GM20431 (cell line): ENCODE data around the gene TMEM131L.

Experiments used
- in situ Hi-C: fragments of 300-500 bp; cut with MseI, MboI; formaldehyde crosslinking; loops from one replicate; pipeline ENCODE4 v1.15.0; 2020; ENCODE audit warnings: low sequenced_read_pairs; ENCODE audit not compliant: unreplicated experiment

TMEM131L gene

DNA sequence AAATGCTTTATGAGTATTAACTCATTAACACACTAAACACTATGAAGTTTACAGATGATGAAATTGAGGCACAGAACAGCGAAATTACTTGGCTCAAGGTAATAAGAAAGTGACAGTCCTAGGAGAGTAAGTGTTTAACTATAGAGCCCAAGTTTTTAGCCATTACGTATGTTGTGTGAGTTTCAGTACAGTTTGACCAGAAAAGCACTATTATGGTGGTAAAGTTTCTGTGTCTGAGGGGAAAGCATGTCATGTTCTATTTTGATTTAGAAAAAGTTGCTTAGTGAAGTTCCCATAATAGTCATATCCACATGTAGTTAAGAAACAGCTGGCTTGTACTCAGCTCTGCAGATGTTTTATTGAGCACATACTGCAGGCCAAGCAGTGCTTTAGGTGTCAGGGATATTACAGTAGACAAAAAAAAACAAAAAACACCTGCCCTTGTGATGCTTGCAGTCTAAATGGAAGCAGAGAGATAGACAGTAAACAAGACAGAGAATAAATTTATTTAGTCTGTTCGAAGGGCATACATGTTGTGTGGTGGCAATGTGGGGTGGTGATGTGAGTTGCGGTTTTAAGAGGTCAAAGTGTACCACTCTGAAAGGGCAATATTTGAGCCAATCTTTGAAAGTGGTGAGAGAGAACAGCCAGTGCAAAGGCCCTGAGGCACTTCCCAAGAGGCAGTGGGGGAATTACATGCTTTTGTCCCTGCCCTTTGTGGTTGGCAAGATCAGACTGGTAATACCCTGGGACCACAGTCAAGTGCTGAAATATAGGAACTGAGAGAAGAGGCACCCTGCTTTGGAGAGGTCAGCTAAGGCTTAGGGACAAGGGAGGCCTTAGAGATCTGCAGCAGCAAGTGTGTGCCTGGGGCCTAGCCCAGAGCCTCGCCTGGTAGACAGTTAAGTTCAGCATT is 6.2 kb downstream of the TMEM131L start:
- in situ Hi-C loops = no loop called here

DNA sequence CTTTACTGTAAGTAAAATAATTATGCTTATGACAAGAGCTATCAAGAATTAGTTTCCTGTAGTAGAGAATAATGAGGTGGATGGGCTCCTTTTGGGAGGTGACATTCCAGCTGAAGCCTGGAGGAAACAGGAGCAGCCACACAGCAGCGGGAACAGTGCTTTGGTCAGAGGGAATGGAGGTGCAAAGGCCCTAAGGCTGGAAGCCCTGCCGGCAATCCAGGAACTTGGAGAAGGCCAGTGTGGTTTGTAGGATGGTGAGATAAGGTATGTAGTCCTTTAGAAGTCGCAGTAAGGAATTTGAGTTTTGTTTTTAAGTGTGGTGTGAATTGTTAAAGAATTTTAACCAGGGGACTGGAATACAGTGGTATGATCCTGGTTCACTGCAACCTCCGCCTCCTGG is 8.1 kb downstream of the TMEM131L start:
- in situ Hi-C loops = no loop called here

GRCh38 chr4:153476829-153477574 is 10.8 kb downstream of the TMEM131L start:
- in situ Hi-C loops = no loop called here

DNA sequence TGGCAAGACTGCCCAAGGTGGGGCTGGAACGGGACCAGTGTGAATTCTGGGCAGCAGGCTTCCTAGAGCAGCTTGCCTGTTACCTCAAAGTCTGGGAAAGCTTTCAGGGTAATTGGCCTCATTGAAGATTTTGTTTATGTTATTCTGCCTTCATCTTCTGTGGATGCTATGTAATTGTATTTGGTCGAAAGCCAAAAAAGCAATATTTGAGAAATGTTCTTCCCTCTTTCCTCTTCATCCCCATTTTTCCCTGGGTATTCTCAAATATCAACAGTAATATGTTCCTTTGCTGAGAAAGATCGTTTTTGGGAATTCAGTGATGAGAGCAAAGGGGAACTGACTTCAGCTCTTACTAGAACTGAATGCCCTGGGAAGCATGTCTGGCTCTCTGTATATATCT is 12.9 kb downstream of the TMEM131L start:
- in situ Hi-C loops = no loop called here

DNA sequence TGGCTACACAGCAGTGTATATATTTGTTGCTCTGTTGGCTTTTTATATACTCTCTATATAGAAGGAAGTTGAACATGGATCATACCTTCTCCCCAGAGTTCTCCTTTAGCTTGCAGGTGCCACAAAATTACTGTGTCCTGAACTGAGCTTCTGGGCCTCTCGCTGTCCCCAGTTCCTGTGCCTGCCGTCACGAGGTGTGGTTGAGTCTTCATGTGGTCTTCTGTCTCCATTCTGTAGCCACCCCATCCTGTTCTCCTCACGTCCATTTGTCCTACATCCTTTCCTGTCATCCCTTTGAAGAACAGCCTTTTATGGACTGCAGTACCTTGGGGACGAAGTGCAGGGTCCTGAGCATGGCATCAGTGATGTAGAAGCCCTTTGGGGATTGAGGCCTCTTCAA is 14.5 kb downstream of the TMEM131L start:
- in situ Hi-C loops = no loop called here

DNA sequence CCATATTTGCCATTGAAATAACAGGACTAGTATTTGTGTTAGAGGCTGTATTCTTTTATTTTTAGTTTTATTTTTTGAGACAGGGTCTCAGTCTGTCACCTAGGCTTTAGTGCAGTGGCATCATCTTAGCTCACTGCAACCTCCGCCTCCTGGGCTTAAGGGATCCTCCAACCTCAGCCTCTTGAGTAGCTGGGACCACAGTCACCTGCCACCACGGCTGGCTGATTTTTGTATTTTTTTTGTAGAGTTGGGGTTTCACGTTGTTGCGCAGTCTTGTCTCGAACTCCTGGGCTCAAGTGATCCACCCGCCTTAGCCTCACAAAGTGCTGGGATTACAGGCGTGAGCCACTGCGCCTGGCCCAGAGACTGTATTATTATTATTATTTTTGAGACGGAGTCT is 15.3 kb downstream of the TMEM131L start:
- in situ Hi-C loops = no loop called here

- in situ Hi-C loops = no loop called here
These were observed 17.6 kb downstream of the TMEM131L start for GRCh38 chr4:153483432-153484418.

DNA sequence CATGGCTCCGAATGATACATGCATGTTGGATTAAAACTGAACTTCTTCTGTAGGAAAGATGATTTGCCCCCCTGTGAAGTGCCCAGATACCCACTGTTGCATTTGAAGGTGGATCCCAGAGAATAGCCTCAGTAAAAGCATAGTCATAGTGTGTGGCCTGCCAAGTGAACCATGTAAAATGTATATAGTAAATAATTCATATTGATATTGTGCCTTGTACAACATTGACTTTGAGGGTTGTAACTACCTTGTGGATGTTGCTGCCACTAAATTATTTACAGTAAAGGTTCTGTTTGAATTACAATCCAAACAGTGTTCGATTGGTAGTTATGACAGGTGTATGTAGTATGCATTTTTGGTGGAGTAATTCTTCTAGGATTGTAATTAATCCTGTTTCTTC is 19.2 kb downstream of the TMEM131L start:
- in situ Hi-C loops = no loop called here

DNA sequence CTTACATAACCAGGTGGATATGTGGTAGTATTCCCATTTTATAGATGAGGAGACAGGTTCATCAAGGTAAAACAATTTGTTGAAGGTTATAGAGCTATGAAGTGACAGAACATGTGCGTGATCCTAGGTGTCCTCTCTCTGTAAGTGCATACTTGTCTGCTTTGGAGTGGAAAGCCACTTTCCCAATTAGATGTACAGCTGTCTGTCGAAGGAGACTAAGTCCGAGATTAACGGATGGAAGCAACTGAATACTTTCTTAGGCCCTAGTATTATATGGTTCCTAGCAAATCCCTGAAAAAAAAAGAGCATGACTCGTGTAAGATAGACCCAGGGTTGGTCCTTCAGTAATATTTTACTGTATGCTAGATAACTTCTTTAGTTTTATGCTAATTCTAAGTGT is 19.7 kb downstream of the TMEM131L start:
- in situ Hi-C loops = no loop called here

DNA sequence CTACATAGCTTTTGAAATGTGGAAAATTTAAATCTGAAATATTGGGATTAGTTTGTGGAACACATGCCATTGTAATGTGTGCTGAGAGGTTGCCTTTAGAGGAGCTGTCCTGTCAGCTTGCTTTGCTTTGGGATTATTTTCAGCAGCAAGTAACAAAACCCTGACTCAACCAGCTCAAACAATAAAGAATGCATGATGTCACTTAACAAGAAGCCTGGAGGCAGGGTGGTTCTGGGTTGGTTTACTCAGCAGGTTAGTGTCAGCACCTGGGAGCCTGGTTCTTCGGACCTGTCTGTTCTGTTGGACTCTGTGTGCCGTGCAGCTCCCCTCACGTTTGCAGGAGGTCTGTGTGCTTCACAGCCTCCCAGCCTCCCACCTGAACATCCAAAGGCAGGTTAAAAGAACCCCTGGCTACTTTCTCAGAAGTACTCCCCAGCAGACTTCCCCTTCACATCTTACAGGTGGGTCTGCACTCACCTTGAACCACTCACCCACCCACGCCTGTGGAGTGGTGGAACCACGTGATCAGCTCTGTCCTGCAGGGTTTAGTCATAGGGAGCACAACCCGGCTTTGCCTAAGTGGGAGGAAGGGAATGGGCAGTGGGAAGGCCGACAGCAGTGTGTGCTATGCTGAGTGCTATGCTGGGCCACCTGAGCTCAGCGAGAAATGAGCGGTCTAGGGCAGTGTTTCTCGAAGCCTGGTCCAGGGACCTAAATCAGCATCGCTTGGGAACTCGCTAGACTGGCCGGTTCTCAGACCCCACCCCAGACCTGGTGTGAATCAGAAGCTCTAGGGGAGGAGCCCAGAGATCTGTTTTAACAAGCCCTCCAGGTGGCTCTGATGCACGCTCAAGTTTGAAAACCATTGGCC is 20.4 kb downstream of the TMEM131L start:
- in situ Hi-C loops = no loop called here

GRCh38 chr4:153488006-153488891 is 22.1 kb downstream of the TMEM131L start:
- in situ Hi-C loops = no loop called here

DNA sequence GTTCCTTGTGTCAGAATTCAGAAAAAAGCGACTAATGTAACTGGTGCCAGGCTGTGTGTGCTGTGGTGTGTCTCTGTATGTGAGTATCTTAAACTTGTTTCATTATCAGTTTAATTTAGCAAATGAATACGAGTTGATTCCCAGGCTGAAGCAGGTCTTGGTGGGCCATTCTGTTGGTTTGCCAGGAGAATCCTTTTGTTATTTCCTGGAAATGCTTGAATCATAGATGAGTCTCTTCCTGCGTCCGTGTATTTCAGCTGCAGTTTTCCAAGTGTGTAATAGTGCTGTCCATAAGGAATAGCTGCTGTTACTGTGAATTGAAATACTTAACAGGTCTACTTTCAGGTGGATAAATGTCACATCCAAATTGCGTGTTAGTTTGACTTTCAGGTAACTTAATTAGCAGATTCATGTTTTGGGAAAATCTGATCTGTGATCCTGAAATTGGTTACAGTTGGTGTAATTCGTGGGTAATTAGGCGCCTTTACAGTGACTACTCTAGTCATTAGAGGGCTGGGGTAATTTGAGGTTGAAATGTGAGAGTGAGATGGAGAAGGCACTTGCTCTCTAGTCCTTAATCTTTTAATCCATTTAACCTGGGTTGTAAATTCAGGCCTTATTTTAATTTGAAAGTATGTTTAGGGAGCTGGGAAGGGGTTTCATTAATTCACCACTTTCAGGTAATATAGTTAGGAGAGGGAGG is 23.8 kb downstream of the TMEM131L start:
- in situ Hi-C loops = no loop called here

GRCh38 chr4:153490985-153491483 is 24.9 kb downstream of the TMEM131L start:
- in situ Hi-C loops = no loop called here

DNA sequence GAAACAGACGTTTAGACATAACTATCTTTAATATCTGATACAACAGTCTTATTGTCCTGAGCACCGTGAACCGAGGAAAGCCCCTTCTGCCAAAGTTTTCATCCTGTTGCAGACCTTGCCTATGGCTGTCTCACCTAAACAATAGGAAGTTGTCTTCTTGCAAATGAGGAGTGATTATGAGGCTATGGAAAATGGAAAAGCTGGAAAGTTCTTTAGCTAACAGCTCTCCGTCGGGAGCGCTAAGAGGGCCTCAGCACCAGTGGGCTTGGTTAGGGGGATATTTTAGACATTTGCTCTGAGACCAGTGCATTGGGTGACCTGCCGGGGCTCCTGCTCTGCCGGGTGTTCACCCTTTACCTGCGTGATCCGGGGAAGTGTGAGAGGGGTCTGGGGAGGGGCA is 28.4 kb downstream of the TMEM131L start:
- in situ Hi-C loops = no loop called here

DNA sequence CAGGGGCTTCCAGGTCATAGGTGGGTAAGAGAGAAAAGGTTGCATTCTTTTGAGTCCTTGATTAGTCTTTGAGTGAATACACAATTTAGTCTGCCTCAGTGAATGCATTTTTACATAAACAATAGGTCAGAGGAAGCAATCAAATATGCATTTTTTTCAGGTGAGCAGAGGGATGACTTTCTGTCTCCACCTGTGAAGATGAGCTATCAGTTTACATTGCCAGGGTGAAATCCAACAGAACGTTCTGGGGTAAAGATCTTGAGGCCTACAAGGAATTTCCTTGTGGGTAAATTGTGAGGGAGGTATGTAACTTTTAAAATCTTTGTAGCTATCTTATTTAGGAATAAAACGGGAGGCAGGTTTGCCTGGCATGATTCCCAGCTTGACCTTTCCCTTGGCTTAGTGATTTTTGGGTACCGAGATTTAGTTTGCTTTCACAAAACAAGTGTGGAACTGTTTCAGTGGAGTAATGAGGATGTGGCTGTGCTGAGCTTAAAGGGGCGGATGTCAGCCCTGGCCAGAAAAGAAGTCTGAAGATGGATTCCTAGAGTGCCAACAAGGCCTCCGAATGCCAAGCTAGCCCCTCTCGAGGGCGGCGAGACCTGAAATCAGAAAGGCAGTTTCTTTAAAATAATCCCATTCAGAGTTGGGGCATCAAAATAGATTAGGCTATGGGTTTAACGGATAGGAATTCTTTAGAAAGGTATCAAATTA is 29.5 kb downstream of the TMEM131L start:
- in situ Hi-C loops = no loop called here

DNA sequence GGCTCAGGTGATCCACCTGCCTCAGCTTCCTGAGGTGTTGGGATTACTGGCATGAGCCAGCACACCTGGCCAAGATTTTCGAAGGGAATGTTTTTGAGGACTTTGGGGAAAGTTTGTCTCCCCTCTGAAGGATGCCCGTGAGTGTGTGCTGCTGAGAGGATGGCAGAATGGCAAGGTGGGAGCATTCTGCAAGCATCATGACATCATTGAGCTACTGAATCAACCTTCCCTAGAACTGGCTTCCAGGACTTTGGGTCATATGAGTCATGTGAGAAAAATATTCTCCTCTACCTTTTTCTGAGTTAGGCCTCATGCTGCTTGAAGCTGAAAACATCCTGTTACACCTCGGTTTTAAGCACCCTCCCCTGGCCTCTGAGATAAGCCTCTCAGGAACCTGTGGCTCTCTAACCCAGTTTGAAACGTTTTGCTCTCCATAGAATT is 31.0 kb downstream of the TMEM131L start:
- in situ Hi-C loops = no loop called here
